ENCODE data around the gene PLAC1. TPM values are rescaled to one million over a fixed set of nuclear protein-coding genes. Genes with fewer than 3 reads are reported as not detected.
A peak's percentile ranks its signal among the peaks of the same experiment; 100 is the strongest.

The PLAC1 gene
- polyA plus RNA-seq, 1 experiment, result 0.43 TPM

DNA sequence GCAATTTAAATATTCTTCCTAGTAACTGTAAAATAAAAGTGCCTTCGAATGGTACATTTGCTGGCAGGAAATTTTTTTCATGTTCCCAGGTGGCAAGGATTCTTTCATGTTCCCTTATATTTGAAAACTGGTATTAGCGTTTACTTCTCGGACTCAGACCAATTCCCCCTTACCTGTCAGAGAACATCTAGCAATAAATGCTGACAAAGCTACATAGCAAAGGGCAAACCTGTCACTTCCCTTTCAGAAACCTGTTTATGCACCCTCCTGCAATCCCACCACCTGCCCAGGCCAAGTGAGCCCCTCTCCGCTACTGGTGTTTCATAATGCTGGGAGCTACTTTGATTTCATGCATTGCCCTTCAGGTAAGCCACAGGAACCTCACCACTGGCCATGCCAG lies 100.1 kb downstream of the PLAC1 start:
- no peak overlapping the region for H3K4me3 ChIP-seq (ENCODE audit: low read depth, low read length)
- POLR2A ChIA-PET, result no interaction called here
- CTCF ChIA-PET, result no interaction called here
- DNase-seq (ENCODE audit: low read depth), result no peak
- no peaks in the 10 kb centered on the region for H3K36me3 ChIP-seq (ENCODE audit: control insufficient read depth, insufficient read depth, low read length)
- TF ChIP-seq, protein P1, sequence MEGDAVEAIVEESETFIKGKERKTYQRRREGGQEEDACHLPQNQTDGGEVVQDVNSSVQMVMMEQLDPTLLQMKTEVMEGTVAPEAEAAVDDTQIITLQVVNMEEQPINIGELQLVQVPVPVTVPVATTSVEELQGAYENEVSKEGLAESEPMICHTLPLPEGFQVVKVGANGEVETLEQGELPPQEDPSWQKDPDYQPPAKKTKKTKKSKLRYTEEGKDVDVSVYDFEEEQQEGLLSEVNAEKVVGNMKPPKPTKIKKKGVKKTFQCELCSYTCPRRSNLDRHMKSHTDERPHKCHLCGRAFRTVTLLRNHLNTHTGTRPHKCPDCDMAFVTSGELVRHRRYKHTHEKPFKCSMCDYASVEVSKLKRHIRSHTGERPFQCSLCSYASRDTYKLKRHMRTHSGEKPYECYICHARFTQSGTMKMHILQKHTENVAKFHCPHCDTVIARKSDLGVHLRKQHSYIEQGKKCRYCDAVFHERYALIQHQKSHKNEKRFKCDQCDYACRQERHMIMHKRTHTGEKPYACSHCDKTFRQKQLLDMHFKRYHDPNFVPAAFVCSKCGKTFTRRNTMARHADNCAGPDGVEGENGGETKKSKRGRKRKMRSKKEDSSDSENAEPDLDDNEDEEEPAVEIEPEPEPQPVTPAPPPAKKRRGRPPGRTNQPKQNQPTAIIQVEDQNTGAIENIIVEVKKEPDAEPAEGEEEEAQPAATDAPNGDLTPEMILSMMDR (IDR thresholded peaks at IDR 0.05; ENCODE audit: insufficient read depth, low read depth, low read length), result no peak
- no peaks in the 10 kb centered on the region for H3K27me3 ChIP-seq (ENCODE audit: control insufficient read depth, insufficient read depth, low read length)

DNA sequence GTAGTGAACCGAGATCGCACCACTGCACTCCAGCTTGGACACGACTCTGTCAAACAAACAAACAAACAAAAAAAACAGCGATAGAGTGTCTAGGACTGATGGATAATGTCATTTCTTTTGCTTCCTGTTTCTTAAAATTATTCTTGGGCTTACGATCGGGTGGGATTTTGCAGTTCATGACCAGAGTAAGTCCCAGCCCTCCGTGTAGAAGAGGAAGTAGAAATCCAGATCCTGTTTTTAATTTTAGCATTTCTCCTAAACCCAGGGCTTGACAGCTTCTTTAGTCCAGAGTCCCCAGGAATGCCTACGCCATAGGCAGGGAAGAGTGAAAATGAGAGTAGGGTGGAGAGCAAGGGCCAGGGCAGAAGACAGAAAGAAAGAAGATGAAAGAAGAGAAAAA lies 104.0 kb downstream of the PLAC1 start:
- H3K27me3 ChIP-seq (ENCODE audit: control insufficient read depth, insufficient read depth, low read length), result no peaks in the 10 kb centered on the region
- H3K4me3 ChIP-seq (ENCODE audit: low read depth, low read length), result no peak overlapping the region
- H3K36me3 ChIP-seq (ENCODE audit: control insufficient read depth, insufficient read depth, low read length), result no peaks in the 10 kb centered on the region
- CTCF ChIA-PET, result no interaction called here
- TF ChIP-seq, protein P1 (IDR thresholded peaks at IDR 0.05; ENCODE audit: insufficient read depth, low read depth, low read length), result no peak
- POLR2A ChIA-PET, result no interaction called here
- DNase-seq (ENCODE audit: low read depth), result no peak

DNA sequence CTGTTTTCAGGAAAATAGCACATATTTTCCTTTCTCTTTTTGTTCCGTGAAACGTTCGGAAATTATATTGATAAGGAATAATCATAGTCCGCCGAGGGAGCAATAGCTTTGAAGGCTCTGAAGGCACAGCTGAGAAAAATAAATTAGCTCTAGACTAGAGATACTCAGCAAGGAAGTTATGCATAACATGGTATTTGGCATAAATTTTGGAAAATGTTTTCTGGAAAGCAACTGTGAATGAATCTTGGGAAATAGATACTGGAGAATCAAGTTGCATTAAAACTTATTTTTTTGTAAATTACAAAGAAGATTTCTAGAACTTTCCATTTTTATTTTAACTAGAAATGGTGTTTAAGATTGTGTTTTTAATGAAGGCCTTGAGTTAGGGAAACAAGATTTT lies 105.9 kb downstream of the PLAC1 start:
- no peaks in the 10 kb centered on the region for H3K36me3 ChIP-seq (ENCODE audit: control insufficient read depth, insufficient read depth, low read length)
- TF ChIP-seq, protein P1 (IDR thresholded peaks at IDR 0.05; ENCODE audit: insufficient read depth, low read depth, low read length), result no peak
- DNase-seq (ENCODE audit: low read depth), result no peak
- ChIA-PET POLR2A (interaction anchor here (0.5 to 0.6 kb wide), 2 partner anchors 50 to 222 kb away, joined by 4 to 6 read pairs; no protein-coding TSS in a partner anchor), CTCF (no interaction called here)
- H3K27me3 ChIP-seq (ENCODE audit: control insufficient read depth, insufficient read depth, low read length), result no peaks in the 10 kb centered on the region
- no peak overlapping the region for H3K4me3 ChIP-seq (ENCODE audit: low read depth, low read length)

DNA sequence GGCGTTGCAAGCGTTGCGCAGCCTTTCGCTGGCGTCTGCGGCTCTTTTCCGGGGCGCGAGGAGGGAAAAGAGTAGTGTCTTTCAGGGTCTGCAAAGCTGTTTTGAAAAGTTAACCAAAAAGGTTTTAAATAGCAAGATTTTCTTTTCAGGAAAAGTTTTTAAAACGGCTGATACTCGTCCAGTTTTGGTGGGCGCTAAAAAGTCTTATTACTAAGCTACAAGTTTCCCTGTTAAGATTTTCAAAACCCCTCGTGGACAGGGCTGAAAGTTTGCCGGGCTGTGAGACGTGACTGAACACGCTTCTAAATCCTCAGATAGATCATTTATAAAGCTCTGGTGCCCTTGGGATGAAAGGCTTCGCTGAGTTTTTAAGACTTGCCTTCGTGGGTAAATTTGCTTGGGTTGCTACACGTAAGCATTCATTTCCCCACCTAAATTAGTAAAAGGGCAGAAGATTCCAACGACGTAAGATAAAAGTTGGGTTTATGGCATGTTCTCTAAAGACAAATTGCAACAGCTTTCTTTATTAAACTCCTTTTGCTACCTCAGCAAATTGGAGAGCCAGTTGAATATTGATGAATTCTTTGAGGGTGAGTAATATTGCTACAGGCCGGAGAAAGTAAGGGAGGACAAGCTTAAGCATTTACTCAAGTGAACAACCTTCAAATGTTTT lies 106.8 kb downstream of the PLAC1 start:
- POLR2A ChIA-PET, result interaction anchor here (0.5 kb wide), 1 partner anchor 223 kb away, joined by 4 read pairs; no protein-coding TSS in a partner anchor
- DNase-seq (ENCODE audit: low read depth), result no peak
- H3K36me3 ChIP-seq (ENCODE audit: control insufficient read depth, insufficient read depth, low read length), result no peaks in the 10 kb centered on the region
- peak overlapping the region; percentile 61 for H3K4me3 ChIP-seq (ENCODE audit: low read depth, low read length)
- no peaks in the 10 kb centered on the region for H3K27me3 ChIP-seq (ENCODE audit: control insufficient read depth, insufficient read depth, low read length)
- CTCF ChIA-PET, result no interaction called here
- TF ChIP-seq, protein P1 (IDR thresholded peaks at IDR 0.05; ENCODE audit: insufficient read depth, low read depth, low read length), result no peak

DNA sequence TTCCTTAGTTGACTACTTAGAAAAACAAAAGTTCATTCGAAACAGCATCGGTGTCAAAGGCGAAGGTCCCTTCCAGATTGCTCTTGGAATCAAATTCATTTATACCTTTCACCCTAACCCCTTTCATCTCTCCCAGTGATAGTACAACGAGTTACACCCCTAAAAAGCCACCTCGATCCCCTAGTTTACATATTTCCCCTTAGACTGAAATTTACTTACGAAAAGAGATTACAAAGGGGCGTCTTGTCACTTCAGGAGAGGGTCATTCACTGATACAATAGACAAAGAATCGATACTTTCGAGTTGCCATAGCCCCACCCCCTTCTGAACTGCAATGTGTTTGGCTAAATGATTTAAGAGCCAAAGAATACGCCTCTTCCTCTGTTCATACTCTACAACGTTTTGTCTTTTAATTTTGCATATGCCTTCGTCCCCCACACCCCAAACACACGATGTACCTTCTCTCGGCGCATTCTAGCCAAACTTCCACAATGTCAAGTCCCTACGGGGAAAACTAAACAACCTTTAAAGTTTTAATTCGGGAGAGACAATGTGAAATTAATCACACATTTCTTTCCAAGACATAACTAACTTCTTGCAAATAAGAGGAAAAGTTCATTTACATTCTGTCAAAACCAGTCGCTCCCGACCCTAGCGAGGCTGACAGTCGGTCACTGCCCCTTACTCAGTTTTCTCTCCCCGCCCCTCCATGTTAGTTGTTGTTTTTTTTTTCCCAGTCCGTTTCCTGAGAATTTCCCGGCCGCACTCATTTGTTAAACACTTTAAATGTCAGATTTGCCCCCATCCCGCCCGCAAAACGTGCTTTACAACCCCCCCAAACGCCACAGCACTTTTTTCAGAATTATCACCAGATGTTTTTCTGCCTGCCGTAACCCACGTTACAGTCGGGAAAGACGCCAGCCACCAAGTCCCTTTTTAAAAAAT lies 109.7 kb downstream of the PLAC1 start:
- POLR2A ChIA-PET, result no interaction called here
- no peak for DNase-seq (ENCODE audit: low read depth)
- H3K36me3 ChIP-seq (ENCODE audit: control insufficient read depth, insufficient read depth, low read length), result peaks cover 2% of the 10 kb centered on the region; the same call in 1 of the 2 replicates
- CTCF ChIA-PET, result no interaction called here
- H3K4me3 ChIP-seq (ENCODE audit: low read depth, low read length), result peak overlapping the region; percentile 61
- no peaks in the 10 kb centered on the region for H3K27me3 ChIP-seq (ENCODE audit: control insufficient read depth, insufficient read depth, low read length)
- TF ChIP-seq, protein P1 (IDR thresholded peaks at IDR 0.05; ENCODE audit: insufficient read depth, low read depth, low read length), result no peak
